Measurements from ENCODE around the gene ZIM2.

GRCh38 chr19:56732976-56733375 is 107.5 kb downstream of the ZIM2 start:
- TF ChIP-seq BMI1 (IDR thresholded peaks at IDR 0.05; ENCODE audit: low read length) (no peak), ZNF121 (CRISPR knock-in tag; conservative IDR thresholded peaks at IDR 0.05) (no peak), RBBP5 (IDR thresholded peaks at IDR 0.05; ENCODE audit: borderline replicate concordance, insufficient read depth, low read length, poor library complexity, severe bottlenecking) (no peak)
